Measurements from ENCODE around the gene ENPEP.

ENPEP gene

GRCh38 chr4:110505440-110505839, 29.5 kb downstream of the ENPEP start:
- TF ChIP-seq GATA3 (IDR thresholded peaks at IDR 0.05; ENCODE audit: low read depth, low read length) (no peak), GATA2 (IDR thresholded peaks at IDR 0.05; ENCODE audit: low read depth, low read length) (no peak)

GRCh38 chr4:110508827-110509710, 33.1 kb downstream of the ENPEP start:
- TF ChIP-seq GATA2 (IDR thresholded peaks at IDR 0.05; ENCODE audit: low read depth, low read length) (no peak), GATA3 (IDR thresholded peaks at IDR 0.05; ENCODE audit: low read depth, low read length) (no peak)

- TF ChIP-seq GATA2 (IDR thresholded peaks at IDR 0.05; ENCODE audit: low read depth, low read length), result no peak
- no peak for TF ChIP-seq GATA3 (IDR thresholded peaks at IDR 0.05; ENCODE audit: low read depth, low read length)
Measured at GRCh38 chr4:110510277-110510676, 34.3 kb downstream of the ENPEP start.

GRCh38 chr4:110510955-110511544, 35.1 kb downstream of the ENPEP start:
- TF ChIP-seq GATA3 (IDR thresholded peaks at IDR 0.05; ENCODE audit: low read depth, low read length) (no peak), GATA2 (IDR thresholded peaks at IDR 0.05; ENCODE audit: low read depth, low read length) (no peak)

GRCh38 chr4:110512901-110513300, 36.9 kb downstream of the ENPEP start:
- TF ChIP-seq GATA3 (IDR thresholded peaks at IDR 0.05; ENCODE audit: low read depth, low read length), result no peak
- no peak for TF ChIP-seq GATA2 (IDR thresholded peaks at IDR 0.05; ENCODE audit: low read depth, low read length)

- no peak for TF ChIP-seq GATA3 (IDR thresholded peaks at IDR 0.05; ENCODE audit: low read depth, low read length)
- TF ChIP-seq GATA2 (IDR thresholded peaks at IDR 0.05; ENCODE audit: low read depth, low read length), result no peak
Measured at GRCh38 chr4:110514889-110515479, 39.0 kb downstream of the ENPEP start.

- no peak for TF ChIP-seq GATA3 (IDR thresholded peaks at IDR 0.05; ENCODE audit: low read depth, low read length)
- no peak for TF ChIP-seq GATA2 (IDR thresholded peaks at IDR 0.05; ENCODE audit: low read depth, low read length)
Measured at GRCh38 chr4:110515676-110516075, 39.7 kb downstream of the ENPEP start.

- TF ChIP-seq GATA2 (IDR thresholded peaks at IDR 0.05; ENCODE audit: low read depth, low read length), result no peak
- TF ChIP-seq GATA3 (IDR thresholded peaks at IDR 0.05; ENCODE audit: low read depth, low read length), result no peak
Measured at GRCh38 chr4:110516106-110516922, 40.4 kb downstream of the ENPEP start.

- TF ChIP-seq GATA2 (IDR thresholded peaks at IDR 0.05; ENCODE audit: low read depth, low read length) (no peak), GATA3 (IDR thresholded peaks at IDR 0.05; ENCODE audit: low read depth, low read length) (no peak)
Measured at GRCh38 chr4:110518889-110519490, 43.0 kb downstream of the ENPEP start.

- TF ChIP-seq GATA2 (IDR thresholded peaks at IDR 0.05; ENCODE audit: low read depth, low read length) (no peak), GATA3 (IDR thresholded peaks at IDR 0.05; ENCODE audit: low read depth, low read length) (no peak)
Measured at GRCh38 chr4:110520886-110521285, 44.9 kb downstream of the ENPEP start.

GRCh38 chr4:110526589-110526988, 50.6 kb downstream of the ENPEP start:
- no peak for TF ChIP-seq GATA3 (IDR thresholded peaks at IDR 0.05; ENCODE audit: low read depth, low read length)
- TF ChIP-seq GATA2 (IDR thresholded peaks at IDR 0.05; ENCODE audit: low read depth, low read length), result no peak

- no peak for TF ChIP-seq GATA2 (IDR thresholded peaks at IDR 0.05; ENCODE audit: low read depth, low read length)
- TF ChIP-seq GATA3 (IDR thresholded peaks at IDR 0.05; ENCODE audit: low read depth, low read length), result no peak
Measured at GRCh38 chr4:110527156-110527555, 51.2 kb downstream of the ENPEP start.

- TF ChIP-seq GATA3 (IDR thresholded peaks at IDR 0.05; ENCODE audit: low read depth, low read length) (no peak), GATA2 (IDR thresholded peaks at IDR 0.05; ENCODE audit: low read depth, low read length) (no peak)
Measured at GRCh38 chr4:110532901-110533589, 57.1 kb downstream of the ENPEP start.

All from SH-SY5Y (cell line).